GM20000 (cell line): Measurements from ENCODE around the gene FAM120AOS.

Source experiments
- DNase-seq: peaks from one replicate; pipeline ENCODE4 v3.0.0; 2012; ENCODE audit warnings: low spot score
- TF ChIP-seq, protein P1 (sequence below): IDR thresholded peaks from 2 replicates; pipeline ENCODE4 v1.5.1; 2012; ENCODE audit warnings: mild to moderate bottlenecking, control low read depth; ENCODE audit errors: extremely low read depth, missing control alignments

FAM120AOS gene

DNA sequence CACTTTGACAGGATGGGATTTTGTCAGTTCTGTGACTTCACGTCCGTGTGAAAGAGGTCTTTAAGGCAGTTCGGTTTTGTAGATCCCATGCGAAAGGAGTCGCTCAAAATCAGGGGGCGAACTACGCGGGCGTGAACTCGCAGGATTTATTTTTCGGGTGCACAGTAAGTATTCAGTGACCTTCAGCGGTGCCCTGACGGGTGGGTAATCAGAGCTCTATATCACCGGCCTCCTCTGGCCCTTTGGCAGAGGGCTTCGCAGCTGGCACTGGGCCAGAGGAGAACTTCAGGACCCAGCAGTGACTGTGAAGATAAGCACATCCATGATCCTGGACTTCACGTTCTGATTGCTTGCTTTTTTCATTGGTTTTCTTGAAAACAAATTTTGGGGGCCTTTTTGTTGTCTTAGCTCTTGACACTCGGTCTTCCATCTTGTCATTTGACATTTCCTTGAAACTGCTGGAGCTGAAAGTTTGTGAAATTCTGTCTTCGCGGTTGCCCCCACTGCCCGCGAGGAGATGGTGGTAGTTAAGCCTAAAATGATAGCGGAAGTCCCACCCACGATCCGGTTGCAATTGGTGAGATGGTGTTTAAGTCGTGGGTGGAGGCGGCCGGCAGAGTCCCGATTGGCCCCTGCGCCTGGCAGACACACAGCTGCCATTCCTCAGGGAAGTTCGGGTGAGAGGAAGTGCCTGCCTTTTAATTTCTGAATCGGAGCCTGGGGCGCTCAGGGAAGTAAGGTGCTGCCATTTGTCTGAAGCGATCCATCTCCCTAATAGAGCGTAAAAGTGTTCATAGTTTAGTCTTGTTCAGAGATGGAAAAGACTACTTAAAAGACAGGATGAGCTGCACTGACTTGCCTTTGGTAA, at the start of gene FAM120AOS:
TSS of gene FAM120AOS (minus strand) at position 535 of the 868 bp plus-strand sequence. CDS start 872 bp downstream, outside the sequence.
- TF ChIP-seq, protein P1, sequence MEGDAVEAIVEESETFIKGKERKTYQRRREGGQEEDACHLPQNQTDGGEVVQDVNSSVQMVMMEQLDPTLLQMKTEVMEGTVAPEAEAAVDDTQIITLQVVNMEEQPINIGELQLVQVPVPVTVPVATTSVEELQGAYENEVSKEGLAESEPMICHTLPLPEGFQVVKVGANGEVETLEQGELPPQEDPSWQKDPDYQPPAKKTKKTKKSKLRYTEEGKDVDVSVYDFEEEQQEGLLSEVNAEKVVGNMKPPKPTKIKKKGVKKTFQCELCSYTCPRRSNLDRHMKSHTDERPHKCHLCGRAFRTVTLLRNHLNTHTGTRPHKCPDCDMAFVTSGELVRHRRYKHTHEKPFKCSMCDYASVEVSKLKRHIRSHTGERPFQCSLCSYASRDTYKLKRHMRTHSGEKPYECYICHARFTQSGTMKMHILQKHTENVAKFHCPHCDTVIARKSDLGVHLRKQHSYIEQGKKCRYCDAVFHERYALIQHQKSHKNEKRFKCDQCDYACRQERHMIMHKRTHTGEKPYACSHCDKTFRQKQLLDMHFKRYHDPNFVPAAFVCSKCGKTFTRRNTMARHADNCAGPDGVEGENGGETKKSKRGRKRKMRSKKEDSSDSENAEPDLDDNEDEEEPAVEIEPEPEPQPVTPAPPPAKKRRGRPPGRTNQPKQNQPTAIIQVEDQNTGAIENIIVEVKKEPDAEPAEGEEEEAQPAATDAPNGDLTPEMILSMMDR, result no peak
- peak; percentile 88 for DNase-seq

DNA sequence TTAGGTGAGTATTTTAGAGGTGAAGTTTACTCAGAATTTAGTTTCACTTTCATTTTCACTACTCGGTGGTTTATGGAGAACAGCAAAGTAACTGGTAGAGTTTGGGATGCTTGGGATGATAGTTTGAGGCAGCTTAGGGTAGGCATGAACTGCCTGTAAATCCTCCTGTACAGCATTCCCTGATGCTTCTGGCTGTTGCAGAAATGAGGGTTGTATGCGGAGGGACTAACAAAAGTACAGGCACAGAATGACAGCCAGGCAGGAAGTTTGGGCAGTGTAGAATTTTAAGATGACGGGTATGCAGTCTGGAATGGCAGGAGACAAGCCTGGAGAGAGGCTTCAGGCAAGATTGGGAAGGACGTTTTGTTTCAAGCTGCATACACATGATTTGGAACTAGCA, 48.0 kb upstream of the FAM120AOS start:
- DNase-seq, result no peak
- TF ChIP-seq, protein P1, result no peak

DNA sequence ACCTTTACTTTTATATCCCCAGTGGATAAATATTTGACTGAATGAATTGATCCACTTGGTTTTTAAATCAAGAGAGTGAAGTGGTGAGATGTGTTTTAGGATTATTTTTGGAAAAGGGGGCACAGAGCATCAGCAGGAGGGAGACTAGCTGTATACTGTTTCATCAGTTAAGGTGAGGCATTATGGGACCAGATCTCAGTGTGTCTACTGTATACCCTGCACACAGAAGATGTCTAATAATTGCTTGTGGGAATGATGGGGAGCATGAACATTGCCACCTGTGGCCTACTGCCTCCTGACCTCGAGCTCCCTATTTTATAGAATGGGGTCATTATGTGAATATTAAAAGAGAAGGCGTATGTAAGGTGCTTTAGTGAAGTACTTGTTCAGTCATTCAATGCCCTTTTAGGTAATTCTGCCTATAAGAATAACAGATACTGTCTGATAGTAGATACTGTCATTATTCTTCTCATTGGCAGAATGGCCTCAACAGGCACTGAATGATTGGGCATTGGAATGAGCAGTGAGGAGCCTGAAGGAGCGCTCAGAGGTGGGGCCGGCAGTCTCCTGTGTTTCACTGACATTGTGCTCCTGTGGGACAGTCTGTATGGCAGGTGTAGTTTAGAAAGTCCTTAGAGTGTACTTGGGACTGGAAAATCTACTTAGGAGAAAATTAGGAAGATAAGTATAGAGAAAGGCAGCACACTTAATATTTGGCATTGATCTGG, 47.4 kb upstream of the FAM120AOS start:
- TF ChIP-seq, protein P1, result no peak
- no peak for DNase-seq

DNA sequence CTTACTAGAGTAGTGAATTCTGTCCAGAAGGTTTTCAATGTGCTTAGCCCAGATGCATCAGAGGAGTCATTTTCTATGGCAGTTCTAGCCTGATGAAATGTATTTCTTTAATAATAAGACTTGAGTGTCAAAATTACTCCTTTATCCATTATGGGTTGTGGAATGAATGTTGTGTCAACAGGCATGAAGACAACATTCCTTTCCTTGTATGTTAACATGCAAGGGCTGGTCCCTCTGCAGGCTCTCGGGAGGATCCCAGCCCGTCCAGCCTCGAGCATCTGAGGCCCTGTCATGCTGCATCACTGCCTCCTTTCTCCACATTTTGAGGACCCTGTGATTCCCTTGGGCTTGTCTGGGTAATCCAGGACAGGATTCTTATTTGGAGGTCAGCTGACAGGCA, 42.9 kb upstream of the FAM120AOS start:
- TF ChIP-seq, protein P1, result no peak
- no peak for DNase-seq

DNA sequence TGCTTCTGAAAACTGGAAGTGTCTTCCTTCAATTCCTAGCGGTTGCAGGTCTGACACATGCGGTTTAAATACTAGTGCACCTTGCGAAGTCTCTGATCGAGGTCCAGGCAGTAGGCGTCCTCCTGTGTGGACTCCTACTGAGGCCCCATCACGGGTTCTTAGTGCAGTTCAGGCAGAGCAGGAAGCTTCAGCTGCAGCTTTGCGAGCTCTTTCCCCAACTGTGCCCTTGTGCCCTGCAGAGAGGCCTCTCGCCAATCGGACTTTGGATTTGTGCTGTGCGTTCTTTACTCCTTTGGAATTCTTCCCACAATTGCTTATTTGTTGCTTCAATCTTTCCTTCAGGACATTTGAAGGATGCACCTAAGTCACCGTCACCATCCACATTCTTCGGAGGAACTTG, 40.6 kb upstream of the FAM120AOS start:
- TF ChIP-seq, protein P1, result no peak
- DNase-seq, result no peak

DNA sequence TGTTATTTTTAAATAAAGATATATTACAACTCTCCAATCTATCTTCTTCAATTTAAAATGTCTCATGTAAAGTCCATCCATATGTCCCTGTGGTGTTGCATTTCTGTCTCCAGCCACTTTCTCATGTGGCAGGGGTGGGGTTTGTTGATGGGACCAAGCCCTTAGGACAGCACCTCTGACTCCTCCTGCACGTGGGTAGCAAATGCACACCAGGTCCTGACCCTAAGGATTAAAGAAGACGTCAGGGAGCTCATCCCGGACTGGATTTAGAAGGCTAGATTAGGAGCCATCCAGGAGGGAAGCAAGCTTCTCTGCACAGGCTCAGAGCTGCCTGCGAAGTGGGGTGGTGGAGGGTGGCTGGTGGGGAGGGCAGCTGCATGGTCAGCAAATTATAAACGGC, 38.9 kb upstream of the FAM120AOS start:
- DNase-seq, result no peak
- TF ChIP-seq, protein P1, result no peak
